HG03558 (cell line): ENCODE measurements around the gene NAB1.
A peak's percentile ranks its signal among the peaks of the same experiment; 100 is the strongest.

Experiments used
- ATAC-seq: cut with Tn5 transposase; IDR thresholded peaks from one replicate; pipeline ENCODE4 v1.9.1; 2021; ENCODE audit warnings: moderate number of reproducible peaks; ENCODE audit not compliant: unreplicated experiment; ENCODE audit errors: extremely low read depth

The NAB1 gene

GRCh38 chr2:190635781-190636180 lies 13.1 kb upstream of the NAB1 start:
- no peak for ATAC-seq

GRCh38 chr2:190636361-190636760 lies 12.5 kb upstream of the NAB1 start:
- no peak for ATAC-seq

- no peak for ATAC-seq
Measured at GRCh38 chr2:190637281-190637734, 11.6 kb upstream of the NAB1 start.

GRCh38 chr2:190637903-190638618 lies 10.8 kb upstream of the NAB1 start:
- no peak for ATAC-seq

GRCh38 chr2:190640117-190640516 lies 8.8 kb upstream of the NAB1 start:
- ATAC-seq: no peak

GRCh38 chr2:190641469-190641868 lies 7.4 kb upstream of the NAB1 start:
- no peak for ATAC-seq

- no peak for ATAC-seq
Measured at GRCh38 chr2:190646780-190647522, 1.9 kb upstream of the NAB1 start.

- peak; percentile 51 for ATAC-seq
Measured at GRCh38 chr2:190648289-190649034, 421 bp upstream of the NAB1 start.

- no peak for ATAC-seq
Measured at GRCh38 chr2:190649798-190650390, 1.0 kb downstream of the NAB1 start.

GRCh38 chr2:190651413-190651812 lies 2.5 kb downstream of the NAB1 start:
- no peak for ATAC-seq

GRCh38 chr2:190653231-190653630 lies 4.3 kb downstream of the NAB1 start:
- ATAC-seq: no peak

- no peak for ATAC-seq
Measured at GRCh38 chr2:190653931-190654330, 5.0 kb downstream of the NAB1 start.

- no peak for ATAC-seq
Measured at GRCh38 chr2:190655113-190655512, 6.2 kb downstream of the NAB1 start.

- ATAC-seq: no peak
Measured at GRCh38 chr2:190655570-190655969, 6.7 kb downstream of the NAB1 start.

- no peak for ATAC-seq
Measured at GRCh38 chr2:190656301-190656700, 7.4 kb downstream of the NAB1 start.

GRCh38 chr2:190657474-190658255 lies 8.8 kb downstream of the NAB1 start:
- ATAC-seq: no peak

GRCh38 chr2:190659553-190659952 lies 10.7 kb downstream of the NAB1 start:
- no peak for ATAC-seq

GRCh38 chr2:190662754-190663153 lies 13.9 kb downstream of the NAB1 start:
- no peak for ATAC-seq

- no peak for ATAC-seq
Measured at GRCh38 chr2:190663348-190663747, 14.5 kb downstream of the NAB1 start.

- ATAC-seq: no peak
Measured at GRCh38 chr2:190663839-190664238, 15.0 kb downstream of the NAB1 start.
